ENCODE results near the gene HYOU1.

- TF ChIP-seq BHLHE40 (IDR thresholded peaks at IDR 0.05; ENCODE audit: borderline replicate concordance) (no peak), FOXA1 (IDR thresholded peaks at IDR 0.05) (no peak), SP1 (IDR thresholded peaks at IDR 0.05) (no peak), FOXM1 (IDR thresholded peaks at IDR 0.05; ENCODE audit: borderline replicate concordance) (no peak), SUZ12 (IDR thresholded peaks at IDR 0.05) (no peak), TARDBP (IDR thresholded peaks at IDR 0.05) (no peak), ZNF384 (IDR thresholded peaks at IDR 0.05) (no peak), ELF4 (IDR thresholded peaks at IDR 0.05) (no peak), NFRKB (IDR thresholded peaks at IDR 0.05) (no peak), FOXK2 (IDR thresholded peaks at IDR 0.05) (no peak), CTBP1 (IDR thresholded peaks at IDR 0.05; ENCODE audit: borderline replicate concordance) (no peak), LEF1 (IDR thresholded peaks at IDR 0.05; ENCODE audit: borderline replicate concordance) (no peak)
These were observed 56.1 kb downstream of the HYOU1 start for GRCh38 chr11:119000906-119001305.

All from HEK293T (cell line).